HG03103 (cell line): Measurements from ENCODE around the gene ZNF765.
"Not testable (repeated sequence)": the region's sequence is repeated elsewhere in the genome, so short reads cannot be mapped to it uniquely, and the experiment has no call there.

Source experiments
- ATAC-seq: cut with Tn5 transposase; IDR thresholded peaks from one replicate; pipeline ENCODE4 v1.9.1; 2021; ENCODE audit warnings: low read depth; ENCODE audit not compliant: unreplicated experiment

Gene ZNF765

DNA sequence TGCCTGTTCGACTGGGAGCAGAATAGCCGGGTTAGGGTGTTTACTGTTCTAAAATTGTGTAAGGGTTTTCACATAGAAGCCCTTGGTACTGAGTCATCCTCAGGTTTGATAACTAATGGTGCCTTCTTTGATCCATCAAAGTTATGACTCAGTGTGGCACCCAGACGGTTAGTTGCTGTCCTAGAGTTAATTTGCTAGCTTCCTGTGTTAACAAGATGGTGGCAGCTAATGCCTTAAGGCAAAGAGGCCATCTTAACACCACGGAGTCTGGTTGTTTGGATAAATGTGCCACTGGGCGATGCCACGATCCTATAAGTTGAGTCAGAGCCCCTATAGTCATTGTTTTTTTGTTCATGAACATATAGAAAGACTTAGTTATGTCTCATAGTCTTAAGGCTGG is 80.5 kb downstream of the ZNF765 start:
- ATAC-seq = not testable (repeated sequence)
